ENCODE data around the gene DARS1.

Gene DARS1

GRCh38 chr2:135903650-135904049 is 81.8 kb downstream of the DARS1 start:
- TF ChIP-seq, protein P1, sequence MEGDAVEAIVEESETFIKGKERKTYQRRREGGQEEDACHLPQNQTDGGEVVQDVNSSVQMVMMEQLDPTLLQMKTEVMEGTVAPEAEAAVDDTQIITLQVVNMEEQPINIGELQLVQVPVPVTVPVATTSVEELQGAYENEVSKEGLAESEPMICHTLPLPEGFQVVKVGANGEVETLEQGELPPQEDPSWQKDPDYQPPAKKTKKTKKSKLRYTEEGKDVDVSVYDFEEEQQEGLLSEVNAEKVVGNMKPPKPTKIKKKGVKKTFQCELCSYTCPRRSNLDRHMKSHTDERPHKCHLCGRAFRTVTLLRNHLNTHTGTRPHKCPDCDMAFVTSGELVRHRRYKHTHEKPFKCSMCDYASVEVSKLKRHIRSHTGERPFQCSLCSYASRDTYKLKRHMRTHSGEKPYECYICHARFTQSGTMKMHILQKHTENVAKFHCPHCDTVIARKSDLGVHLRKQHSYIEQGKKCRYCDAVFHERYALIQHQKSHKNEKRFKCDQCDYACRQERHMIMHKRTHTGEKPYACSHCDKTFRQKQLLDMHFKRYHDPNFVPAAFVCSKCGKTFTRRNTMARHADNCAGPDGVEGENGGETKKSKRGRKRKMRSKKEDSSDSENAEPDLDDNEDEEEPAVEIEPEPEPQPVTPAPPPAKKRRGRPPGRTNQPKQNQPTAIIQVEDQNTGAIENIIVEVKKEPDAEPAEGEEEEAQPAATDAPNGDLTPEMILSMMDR (IDR thresholded peaks at IDR 0.05; ENCODE audit: low read depth, low read length), result no peak
- no peak overlapping the region for H3K4me3 ChIP-seq (ENCODE audit: low read depth, low read length)
- H3K9me3 ChIP-seq, result no peaks in the 10 kb centered on the region
- no peaks in the 10 kb centered on the region for H3K36me3 ChIP-seq
- no peaks in the 10 kb centered on the region for H3K4me1 ChIP-seq
- no peaks in the 10 kb centered on the region for H3K27me3 ChIP-seq
- no peak for DNase-seq

GRCh38 chr2:135899567-135899966 is 85.9 kb downstream of the DARS1 start:
- no peaks in the 10 kb centered on the region for H3K9me3 ChIP-seq
- no peak overlapping the region for H3K4me3 ChIP-seq (ENCODE audit: low read depth, low read length)
- H3K36me3 ChIP-seq, result no peaks in the 10 kb centered on the region
- TF ChIP-seq, protein P1 (IDR thresholded peaks at IDR 0.05; ENCODE audit: low read depth, low read length), result no peak
- DNase-seq, result no peak
- no peaks in the 10 kb centered on the region for H3K27me3 ChIP-seq
- no peaks in the 10 kb centered on the region for H3K4me1 ChIP-seq

GRCh38 chr2:135898234-135898786 is 87.1 kb downstream of the DARS1 start:
- no peak for DNase-seq
- no peaks in the 10 kb centered on the region for H3K36me3 ChIP-seq
- H3K4me1 ChIP-seq, result no peaks in the 10 kb centered on the region
- TF ChIP-seq, protein P1 (IDR thresholded peaks at IDR 0.05; ENCODE audit: low read depth, low read length), result no peak
- H3K27me3 ChIP-seq, result no peaks in the 10 kb centered on the region
- H3K9me3 ChIP-seq, result no peaks in the 10 kb centered on the region
- H3K4me3 ChIP-seq (ENCODE audit: low read depth, low read length), result no peak overlapping the region

- TF ChIP-seq, protein P1 (IDR thresholded peaks at IDR 0.05; ENCODE audit: low read depth, low read length), result no peak
- H3K4me3 ChIP-seq (ENCODE audit: low read depth, low read length), result no peak overlapping the region
- H3K4me1 ChIP-seq, result no peaks in the 10 kb centered on the region
- DNase-seq, result no peak
- H3K36me3 ChIP-seq, result no peaks in the 10 kb centered on the region
- no peaks in the 10 kb centered on the region for H3K9me3 ChIP-seq
- H3K27me3 ChIP-seq, result no peaks in the 10 kb centered on the region
Measured at GRCh38 chr2:135894930-135895329, 90.5 kb downstream of the DARS1 start.

DNA sequence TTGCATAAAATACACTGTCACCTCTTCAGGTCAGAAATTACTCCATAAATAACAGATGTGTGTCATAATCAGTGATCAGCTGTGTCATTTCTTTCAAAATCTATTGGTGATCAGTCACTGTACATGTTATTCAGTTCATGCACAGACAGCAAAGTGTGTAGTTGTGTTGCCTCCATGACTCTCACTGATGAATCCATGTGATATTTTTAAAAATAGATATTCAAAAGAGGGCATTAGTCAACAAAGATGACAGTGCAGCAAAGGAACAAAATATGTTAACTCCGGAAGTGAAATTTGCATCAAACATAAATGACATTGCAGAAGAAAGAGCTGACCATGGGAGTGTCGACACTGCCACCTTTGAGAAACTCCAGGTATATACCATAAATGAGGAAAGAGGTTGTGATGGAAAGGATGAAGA is 92.0 kb downstream of the DARS1 start:
- no peaks in the 10 kb centered on the region for H3K36me3 ChIP-seq
- H3K9me3 ChIP-seq, result no peaks in the 10 kb centered on the region
- DNase-seq, result no peak
- TF ChIP-seq, protein P1 (IDR thresholded peaks at IDR 0.05; ENCODE audit: low read depth, low read length), result no peak
- H3K4me3 ChIP-seq (ENCODE audit: low read depth, low read length), result no peak overlapping the region
- H3K27me3 ChIP-seq, result no peaks in the 10 kb centered on the region
- no peaks in the 10 kb centered on the region for H3K4me1 ChIP-seq

GRCh38 chr2:135890835-135891234 is 94.6 kb downstream of the DARS1 start:
- Histone ChIP-seq H3K4me1 (no peaks in the 10 kb centered on the region), H3K4me3 (ENCODE audit: low read depth, low read length) (no peak overlapping the region), H3K36me3 (no peaks in the 10 kb centered on the region), H3K9me3 (no peaks in the 10 kb centered on the region), H3K27me3 (no peaks in the 10 kb centered on the region)
- no peak for DNase-seq
- TF ChIP-seq, protein P1 (IDR thresholded peaks at IDR 0.05; ENCODE audit: low read depth, low read length), result no peak
